OCI-LY1 (cell line): ENCODE data around the gene C11orf98.

Source experiments
- H2AFZ ChIP-seq: fragments of 200-600 bp; sonication (generic), shearing (Covaris generic); 2 replicates; pipeline ENCODE4 v1.6.0; 2014; ENCODE audit warnings: antibody characterized with exemption, mild to moderate bottlenecking, low read length
- H3F3A ChIP-seq: fragments of 200-600 bp; sonication (generic), shearing (Covaris generic); 2 replicates; pipeline ENCODE4 v1.6.0; 2014; ENCODE audit warnings: mild to moderate bottlenecking, antibody characterized with exemption, low read length, moderate library complexity; ENCODE audit not compliant: insufficient read depth
- H3K27ac ChIP-seq: fragments of 200-600 bp; sonication (generic); 2 replicates; pipeline ENCODE4 v1.5.1; 2014; ENCODE audit warnings: low read length, mixed run types, mild to moderate bottlenecking, low read depth; ENCODE audit not compliant: poor library complexity, severe bottlenecking
- H3K27me3 ChIP-seq: fragments of 200-600 bp; sonication (generic); 2 replicates; pipeline ENCODE4 v1.6.0; 2014; ENCODE audit warnings: antibody characterized with exemption, mild to moderate bottlenecking, low read length, moderate library complexity; ENCODE audit not compliant: insufficient read depth
- H3K36me3 ChIP-seq: fragments of 200-600 bp; sonication (generic); 2 replicates; pipeline ENCODE4 v1.6.1; 2014; ENCODE audit warnings: mild to moderate bottlenecking, antibody characterized with exemption, low read length, moderate library complexity, mixed read lengths; ENCODE audit not compliant: insufficient read depth
- H3K4me1 ChIP-seq: fragments of 200-600 bp; sonication (generic); 2 replicates; pipeline ENCODE4 v1.5.1; 2014; ENCODE audit warnings: mild to moderate bottlenecking, low read length, moderate library complexity; ENCODE audit not compliant: insufficient read depth, severe bottlenecking
- H3K4me2 ChIP-seq: fragments of 200-600 bp; sonication (generic), shearing (Covaris generic); 2 replicates; pipeline ENCODE4 v1.6.1; 2014; ENCODE audit warnings: low read length
- H3K4me3 ChIP-seq: fragments of 200-600 bp; sonication (generic); 2 replicates; pipeline ENCODE4 v1.5.1; 2014; ENCODE audit warnings: low read length, low read depth, mild to moderate bottlenecking, mixed read lengths; ENCODE audit not compliant: poor library complexity, severe bottlenecking
- H3K79me2 ChIP-seq: fragments of 200-600 bp; shearing (Covaris generic); 2 replicates; pipeline ENCODE4 v1.6.1; 2016; ENCODE audit warnings: mixed run types, low read length, mixed read lengths; ENCODE audit not compliant: insufficient read depth
- H3K9ac ChIP-seq: fragments of 200-600 bp; sonication (generic), shearing (Covaris generic); 2 replicates; pipeline ENCODE4 v1.6.1; 2014; ENCODE audit warnings: mild to moderate bottlenecking, low read length, mixed read lengths
- H3K9me2 ChIP-seq: fragments of 200-600 bp; sonication (generic), shearing (Covaris generic); 2 replicates; pipeline ENCODE4 v1.6.1; 2014; ENCODE audit warnings: low read depth, mild to moderate bottlenecking, low read length, mixed read lengths
- H3K9me3 ChIP-seq: fragments of 200-600 bp; shearing (Covaris generic); 2 replicates; pipeline ENCODE4 v1.6.1; 2014; ENCODE audit warnings: low read length, mixed read lengths
- H4K20me1 ChIP-seq: fragments of 200-600 bp; sonication (generic), shearing (Covaris generic); 2 replicates; pipeline ENCODE4 v1.6.0; 2016; ENCODE audit warnings: mild to moderate bottlenecking, low read length; ENCODE audit not compliant: insufficient read depth
- CTCF ChIP-seq: fragments of 200-600 bp; sonication (generic), shearing (Covaris generic); IDR thresholded peaks from 2 replicates; pipeline ENCODE4 v1.5.1; 2017; ENCODE audit warnings: mild to moderate bottlenecking, antibody characterized with exemption, low read length, moderate library complexity, mixed read lengths
- EZH2 ChIP-seq: fragments of 200-600 bp; sonication (generic), shearing (Covaris generic); IDR thresholded peaks from 2 replicates; pipeline ENCODE4 v1.8.0; 2017; ENCODE audit warnings: borderline replicate concordance, mixed run types, mild to moderate bottlenecking, antibody characterized with exemption, low read length, moderate library complexity, mixed read lengths

The C11orf98 gene

GRCh38 chr11:62627713-62628112, 37.3 kb downstream of the C11orf98 start:
- Histone ChIP-seq H3K9me2 (no peaks in the 10 kb centered on the region), H3K27me3 (no peaks in the 10 kb centered on the region), H3K4me2 (no peak overlapping the region), H3K4me3 (no peak overlapping the region), H3K27ac (no peak overlapping the region), H3K9me3 (no peaks in the 10 kb centered on the region), H3K36me3 (peaks cover 79% of the 10 kb centered on the region), H3K79me2 (no peaks in the 10 kb centered on the region), H3F3A (peaks cover 2% of the 10 kb centered on the region; the same call in 1 of the 2 replicates), H3K9ac (no peak overlapping the region), H2AFZ (no peak overlapping the region), H4K20me1 (no peaks in the 10 kb centered on the region), H3K4me1 (no peaks in the 10 kb centered on the region)
- TF ChIP-seq CTCF (no peak), EZH2 (no peak)

- Histone ChIP-seq H3K27ac (peak overlapping the region; percentile 80), H3K4me2 (peak overlapping the region; percentile 33), H3K9me2 (no peaks in the 10 kb centered on the region), H3K9me3 (no peaks in the 10 kb centered on the region), H3K9ac (peak overlapping the region; percentile 17; the same call in 1 of the 2 replicates), H3K79me2 (peaks cover 8% of the 10 kb centered on the region), H3K27me3 (no peaks in the 10 kb centered on the region), H2AFZ (no peak overlapping the region), H3F3A (peaks cover 7% of the 10 kb centered on the region; the same call in 1 of the 2 replicates), H3K4me1 (peaks cover 14% of the 10 kb centered on the region), H4K20me1 (no peaks in the 10 kb centered on the region), H3K4me3 (peak overlapping the region; percentile 96), H3K36me3 (peaks cover 36% of the 10 kb centered on the region)
- TF ChIP-seq CTCF: no peak
- no peak for TF ChIP-seq EZH2
Observed at GRCh38 chr11:62622476-62623089, 42.4 kb downstream of the C11orf98 start.

- peaks cover 35% of the 10 kb centered on the region for H3K36me3 ChIP-seq
- TF ChIP-seq CTCF (no peak), EZH2 (no peak)
- peak within 1 kb of the TSS; percentile 99 for H3K9ac ChIP-seq
- no peaks in the 10 kb centered on the region for H3K9me3 ChIP-seq
- no peaks in the 10 kb centered on the region for H3K9me2 ChIP-seq
- peak within 1 kb of the TSS; percentile 81 for H3K27ac ChIP-seq
- H3F3A ChIP-seq: peaks cover 7% of the 10 kb centered on the region; the same call in 1 of the 2 replicates
- no peaks in the 10 kb centered on the region for H4K20me1 ChIP-seq
- H3K79me2 ChIP-seq: peaks cover 8% of the 10 kb centered on the region
- peak within 1 kb of the TSS; percentile 96 for H3K4me3 ChIP-seq
- H3K27me3 ChIP-seq: no peaks in the 10 kb centered on the region
- no peak within 1 kb of the TSS for H2AFZ ChIP-seq
- H3K4me2 ChIP-seq: peak within 1 kb of the TSS; percentile 92
- peaks cover 14% of the 10 kb centered on the region for H3K4me1 ChIP-seq
Observed at GRCh38 chr11:62621567-62622470, 43.2 kb downstream of the C11orf98 start, which contains the start of gene B3GAT3. B3GAT3 (minus strand) TSS chr11:62621986; CDS start chr11:62621947, 39 bp downstream.
